OCI-LY3 (cell line): ENCODE results near the gene ATP1A4.
"Not testable (repeated sequence)": the region's sequence is repeated elsewhere in the genome, so short reads cannot be mapped to it uniquely, and the experiment has no call there.

ENCODE experiments used
- H2AFZ ChIP-seq: fragments of 200-600, 300-600 bp; shearing (Covaris generic); 2 replicates; pipeline ENCODE4 v1.6.0; 2014; ENCODE audit warnings: antibody characterized with exemption, low read depth, low read length
- H3K27ac ChIP-seq: fragments of 200-600, 300-600 bp; sonication (generic); 2 replicates; pipeline ENCODE4 v1.5.1; 2014; ENCODE audit warnings: mild to moderate bottlenecking, low read length, moderate library complexity, mixed read lengths
- H3K27me3 ChIP-seq: fragments of 200-600, 300-600 bp; sonication (generic); 2 replicates; pipeline ENCODE4 v1.6.1; 2014; ENCODE audit warnings: low read depth, low read length, mixed read lengths
- H3K36me3 ChIP-seq: fragments of 200-600, 300-600 bp; sonication (generic); replicated peaks from 2 replicates; pipeline ENCODE3; 2014; ENCODE audit warnings: low read depth, low read length, mixed read lengths
- H3K4me1 ChIP-seq: fragments of 300-600, 200-600 bp; sonication (generic); 2 replicates; pipeline ENCODE4 v1.6.1; 2014; ENCODE audit warnings: low read length, mixed read lengths
- H3K4me2 ChIP-seq: fragments of 200-600, 300-600 bp; sonication (generic); 2 replicates; pipeline ENCODE4 v1.6.1; 2014; ENCODE audit warnings: low read length, mixed read lengths
- H3K4me3 ChIP-seq: fragments of 300-600, 200-600 bp; sonication (generic); 2 replicates; pipeline ENCODE4 v1.5.1; 2014; ENCODE audit warnings: antibody characterized with exemption, mild to moderate bottlenecking, low read length, moderate library complexity
- H3K79me2 ChIP-seq: fragments of 300-600, 200-600 bp; shearing (Covaris generic); 2 replicates; pipeline ENCODE4 v1.6.1; 2014; ENCODE audit warnings: mild to moderate bottlenecking, low read length, mixed read lengths
- H3K9ac ChIP-seq: fragments of 300-600, 200-600 bp; shearing (Covaris generic); 2 replicates; pipeline ENCODE4 v1.6.0; 2014; ENCODE audit warnings: mild to moderate bottlenecking, low read length, moderate library complexity
- H3K9me3 ChIP-seq: fragments of 200-600, 300-600 bp; shearing (Covaris generic); 2 replicates; pipeline ENCODE4 v1.6.1; 2014; ENCODE audit warnings: low read length, mixed read lengths; ENCODE audit not compliant: insufficient read depth
- H4K20me1 ChIP-seq: fragments of 200-600, 300-600 bp; sonication (generic); 2 replicates; pipeline ENCODE4 v1.6.1; 2016; ENCODE audit warnings: low read length, mixed read lengths; ENCODE audit not compliant: insufficient read depth
- CTCF ChIP-seq: fragments of 200-600, 300-600 bp; sonication (generic); IDR thresholded peaks from 2 replicates; pipeline ENCODE4 v1.5.1; 2014; ENCODE audit warnings: antibody characterized with exemption, low read length, low read depth
- EZH2phosphoT487 ChIP-seq: fragments of 200-600 bp; shearing (Covaris generic); IDR thresholded peaks from 2 replicates; pipeline ENCODE4 v1.6.1; 2018; ENCODE audit warnings: antibody characterized with exemption, mixed run types, low read depth

Gene ATP1A4

DNA sequence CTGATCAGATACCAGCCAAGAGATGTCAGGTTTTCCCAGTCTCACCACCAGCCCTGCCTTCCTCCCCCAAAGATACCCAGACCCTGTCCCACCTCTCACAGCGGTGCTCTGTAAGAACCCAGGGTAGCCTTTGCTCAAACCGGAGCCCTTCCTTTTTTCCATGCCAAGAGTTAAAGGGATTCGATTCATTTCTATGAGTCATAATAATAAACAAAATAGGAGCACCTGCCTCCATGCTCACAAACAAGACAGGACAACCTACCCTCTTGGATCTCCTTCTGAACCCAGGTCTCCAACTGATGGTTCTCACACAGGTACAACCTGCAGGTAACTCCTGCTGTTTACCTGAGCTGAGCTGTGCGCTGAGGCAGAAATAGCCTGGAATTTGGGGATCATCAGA is 41.7 kb upstream of the ATP1A4 start:
- Histone ChIP-seq H4K20me1 (no peaks in the 10 kb centered on the region), H3K36me3 (no peaks in the 10 kb centered on the region), H3K4me2 (no peak overlapping the region), H3K4me1 (peaks cover 7% of the 10 kb centered on the region; the same call in 1 of the 2 replicates), H3K27ac (no peak overlapping the region), H3K27me3 (peaks cover 11% of the 10 kb centered on the region), H2AFZ (no peak overlapping the region; the same call in 1 of the 2 replicates), H3K79me2 (no peaks in the 10 kb centered on the region), H3K4me3 (no peak overlapping the region), H3K9me3 (no peaks in the 10 kb centered on the region), H3K9ac (no peak overlapping the region)
- TF ChIP-seq EZH2phosphoT487 = no peak
- TF ChIP-seq CTCF = no peak

DNA sequence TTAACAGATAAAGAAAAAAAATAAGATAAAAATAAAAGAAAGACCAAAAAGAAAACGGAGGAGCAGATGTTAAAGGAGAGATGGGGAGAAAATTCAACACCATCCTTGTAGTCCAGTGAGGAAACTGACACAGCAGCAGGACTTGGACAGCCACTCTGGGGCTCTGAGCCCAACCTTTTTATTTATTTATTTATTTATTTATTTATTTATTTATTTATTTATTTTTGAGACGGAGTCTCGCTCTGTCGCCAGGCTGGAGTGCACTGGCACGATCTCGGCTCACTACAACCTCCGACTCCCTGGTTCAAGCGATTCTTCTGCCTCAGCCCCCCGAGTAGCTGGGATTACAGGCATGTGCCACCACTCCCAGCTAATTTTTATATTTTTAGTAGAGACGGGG is 39.9 kb upstream of the ATP1A4 start:
- not testable (repeated sequence) for H3K4me1 ChIP-seq

GRCh38 chr1:160112357-160112756 is 39.0 kb upstream of the ATP1A4 start:
- Histone ChIP-seq H3K36me3 (no peaks in the 10 kb centered on the region), H3K27me3 (peaks cover 36% of the 10 kb centered on the region), H3K27ac (no peak overlapping the region), H3K4me2 (no peak overlapping the region), H3K4me1 (peaks cover 7% of the 10 kb centered on the region; the same call in 1 of the 2 replicates), H4K20me1 (no peaks in the 10 kb centered on the region), H3K4me3 (no peak overlapping the region), H2AFZ (no peak overlapping the region), H3K9ac (no peak overlapping the region), H3K79me2 (no peaks in the 10 kb centered on the region), H3K9me3 (no peaks in the 10 kb centered on the region)
- TF ChIP-seq EZH2phosphoT487 = no peak
- no peak for TF ChIP-seq CTCF

More for the DNA sequence above, 39.9 kb upstream of the ATP1A4 start:
- H3K27me3 ChIP-seq = peaks cover 29% of the 10 kb centered on the region
- not testable (repeated sequence) for H3K4me2 ChIP-seq, H3K79me2 ChIP-seq, H3K36me3 ChIP-seq, H3K9me3 ChIP-seq, H3K27ac ChIP-seq, H3K9ac ChIP-seq, H2AFZ ChIP-seq, H4K20me1 ChIP-seq, H3K4me3 ChIP-seq

- Histone ChIP-seq H3K9ac (no peak overlapping the region), H2AFZ (no peak overlapping the region), H3K36me3 (no peaks in the 10 kb centered on the region), H4K20me1 (no peaks in the 10 kb centered on the region), H3K9me3 (no peaks in the 10 kb centered on the region), H3K4me3 (no peak overlapping the region), H3K4me2 (no peak overlapping the region), H3K27me3 (peaks cover 47% of the 10 kb centered on the region), H3K79me2 (no peaks in the 10 kb centered on the region), H3K27ac (no peak overlapping the region), H3K4me1 (peaks cover 7% of the 10 kb centered on the region; the same call in 1 of the 2 replicates)
- no peak for TF ChIP-seq EZH2phosphoT487
- TF ChIP-seq CTCF = no peak
Observed at GRCh38 chr1:160113407-160113806, 38.0 kb upstream of the ATP1A4 start.

GRCh38 chr1:160114085-160114484 is 37.3 kb upstream of the ATP1A4 start:
- no peak overlapping the region for H3K4me2 ChIP-seq
- H3K4me1 ChIP-seq = peaks cover under 1% of the 10 kb centered on the region; the same call in 1 of the 2 replicates
- no peak overlapping the region for H3K9ac ChIP-seq
- H4K20me1 ChIP-seq = no peaks in the 10 kb centered on the region
- H3K36me3 ChIP-seq = no peaks in the 10 kb centered on the region
- TF ChIP-seq CTCF = no peak
- TF ChIP-seq EZH2phosphoT487 = no peak
- no peak overlapping the region for H3K27ac ChIP-seq
- no peaks in the 10 kb centered on the region for H3K79me2 ChIP-seq
- H2AFZ ChIP-seq = no peak overlapping the region
- H3K27me3 ChIP-seq = peaks cover 49% of the 10 kb centered on the region
- no peak overlapping the region for H3K4me3 ChIP-seq
- no peaks in the 10 kb centered on the region for H3K9me3 ChIP-seq
